Left forelimb (tissue), 1 donor: ENCODE results near the gene PDGFRB.
A peak's percentile ranks its signal among the peaks of the same experiment; 100 is the strongest.
"Not testable (repeated sequence)": the region's sequence is repeated elsewhere in the genome, so short reads cannot be mapped to it uniquely, and the experiment has no call there.

Experiments
- DNase-seq: peaks from one replicate; pipeline ENCODE4 v3.0.0-alpha.2; 2018; ENCODE audit warnings: low spot score

The PDGFRB gene

GRCh38 chr5:150114102-150114641, 41.5 kb downstream of the PDGFRB start:
- DNase-seq = peak; percentile 66

- DNase-seq = peak; percentile 62
Observed at GRCh38 chr5:150113047-150113744, 42.4 kb downstream of the PDGFRB start.

GRCh38 chr5:150112201-150113046, 43.2 kb downstream of the PDGFRB start:
- DNase-seq = peak; percentile 64

- DNase-seq = peak; percentile 50
Observed at GRCh38 chr5:150111122-150111521, 44.5 kb downstream of the PDGFRB start.

- no peak for DNase-seq
Observed at GRCh38 chr5:150109921-150110320, 45.7 kb downstream of the PDGFRB start.

- peak; percentile 64 for DNase-seq
Observed at GRCh38 chr5:150108711-150109514, 46.7 kb downstream of the PDGFRB start.

GRCh38 chr5:150107909-150108447, 47.7 kb downstream of the PDGFRB start:
- no peak for DNase-seq

GRCh38 chr5:150106674-150107426, 48.8 kb downstream of the PDGFRB start:
- DNase-seq = no peak

- no peak for DNase-seq
Observed at GRCh38 chr5:150105928-150106615, 49.6 kb downstream of the PDGFRB start.

GRCh38 chr5:150104550-150104870, 51.1 kb downstream of the PDGFRB start:
- DNase-seq = no peak

GRCh38 chr5:150103678-150104549, 51.7 kb downstream of the PDGFRB start:
- DNase-seq = peak; percentile 44

- no peak for DNase-seq
Observed at GRCh38 chr5:150101023-150101422, 54.6 kb downstream of the PDGFRB start.

GRCh38 chr5:150097152-150097551, 58.5 kb downstream of the PDGFRB start:
- DNase-seq = no peak

- DNase-seq = no peak
Observed at GRCh38 chr5:150092159-150092787, 63.4 kb downstream of the PDGFRB start.

GRCh38 chr5:150085950-150086715, 69.5 kb downstream of the PDGFRB start, which contains the start of gene CSF1R:
TSS of gene CSF1R (minus strand) at chr5:150086554. CDS start at chr5:150086427, 127 bp downstream.
- no peak for DNase-seq

GRCh38 chr5:150085191-150085912, 70.3 kb downstream of the PDGFRB start:
- no peak for DNase-seq

GRCh38 chr5:150084754-150085153, 70.9 kb downstream of the PDGFRB start:
- DNase-seq = not testable (repeated sequence)

- DNase-seq = no peak
Observed at GRCh38 chr5:150082889-150083288, 72.8 kb downstream of the PDGFRB start.
